Dermis microvascular lymphatic vessel endothelial cell (primary cell): ENCODE measurements around the gene ZMYND8. TPM values are rescaled to one million over a fixed set of nuclear protein-coding genes. Genes with fewer than 3 reads are reported as not detected.
A peak's percentile ranks its signal among the peaks of the same experiment; 100 is the strongest.
"Not testable (repeated sequence)": the region's sequence is repeated elsewhere in the genome, so short reads cannot be mapped to it uniquely, and the experiment has no call there.

Experiments
- DNase-seq, 2 donors: peaks; one replicate each; pipeline versions ENCODE4 v3.0.0 to v3.0.0-alpha.2; 2010; ENCODE audit warnings: low read depth in 2 of 2
- total RNA-seq: library from RNA; depleted of rRNA; stranded (reverse); fragments of >200 nt; gene quantifications from 2 replicates; pipeline ENCODE4 v1.2.1, GENCODE V29; 2014

Gene ZMYND8
- total RNA-seq, 1 donor from 2014 or later: 24.9 TPM

- no peak for DNase-seq
These were observed 90.5 kb downstream of the ZMYND8 start for GRCh38 chr20:47265984-47266383.

- no peak for DNase-seq
These were observed 91.3 kb downstream of the ZMYND8 start for GRCh38 chr20:47265214-47265613.

- not testable (repeated sequence) for DNase-seq
These were observed 92.2 kb downstream of the ZMYND8 start for GRCh38 chr20:47264137-47264769.

- no peak for DNase-seq
These were observed 92.9 kb downstream of the ZMYND8 start for GRCh38 chr20:47263465-47264084.

GRCh38 chr20:47263080-47263464 lies 93.4 kb downstream of the ZMYND8 start:
- DNase-seq: no peak

GRCh38 chr20:47262365-47263013 lies 94.0 kb downstream of the ZMYND8 start:
- no peak for DNase-seq

- DNase-seq: no peak
These were observed 94.5 kb downstream of the ZMYND8 start for GRCh38 chr20:47262008-47262364.

GRCh38 chr20:47261161-47261774 lies 95.2 kb downstream of the ZMYND8 start:
- DNase-seq: not testable (repeated sequence)

- not testable (repeated sequence) for DNase-seq
These were observed 95.9 kb downstream of the ZMYND8 start for GRCh38 chr20:47260540-47261126.

GRCh38 chr20:47258745-47259695 lies 97.5 kb downstream of the ZMYND8 start:
- DNase-seq: peak in 1 of 2 donors; percentile 72

- no peak for DNase-seq
These were observed 98.7 kb downstream of the ZMYND8 start for GRCh38 chr20:47257771-47258170.

- no peak for DNase-seq
These were observed 99.2 kb downstream of the ZMYND8 start for GRCh38 chr20:47257256-47257655.

GRCh38 chr20:47256668-47257236 lies 99.7 kb downstream of the ZMYND8 start:
- DNase-seq: peak in 1 of 2 donors; percentile 28

GRCh38 chr20:47253872-47254271 lies 102.6 kb downstream of the ZMYND8 start:
- DNase-seq: no peak

- no peak for DNase-seq
These were observed 103.6 kb downstream of the ZMYND8 start for GRCh38 chr20:47252879-47253307.

- no peak for DNase-seq
These were observed 105.1 kb downstream of the ZMYND8 start for GRCh38 chr20:47251154-47252020.

- DNase-seq: no peak
These were observed 106.1 kb downstream of the ZMYND8 start for GRCh38 chr20:47250360-47250759.

GRCh38 chr20:47249913-47250312 lies 106.6 kb downstream of the ZMYND8 start:
- DNase-seq: no peak

- DNase-seq: no peak
These were observed 108.0 kb downstream of the ZMYND8 start for GRCh38 chr20:47248448-47248966.
